ES-I3 (cell line): ENCODE data around the gene RRP8.

Experiments
- H3K36me3 ChIP-seq: 2 replicates; pipeline ENCODE4 v1.6.1; 2013; ENCODE audit warnings: mild to moderate bottlenecking, low read length, control low read depth, moderate library complexity; ENCODE audit not compliant: insufficient read depth
- H3K4me1 ChIP-seq: 2 replicates; pipeline ENCODE4 v1.6.1; 2013; ENCODE audit warnings: mild to moderate bottlenecking, control low read depth, low read length; ENCODE audit not compliant: insufficient read depth
- H3K9ac ChIP-seq: 2 replicates; pipeline ENCODE4 v1.6.1; 2013; ENCODE audit warnings: low read depth, mild to moderate bottlenecking, low read length, moderate library complexity
- H3K9me3 ChIP-seq: 2 replicates; pipeline ENCODE4 v1.6.1; 2013; ENCODE audit warnings: mild to moderate bottlenecking, low read length, moderate library complexity; ENCODE audit not compliant: control insufficient read depth, insufficient read depth

RRP8 gene

GRCh38 chr11:6583584-6583983, 19.8 kb downstream of the RRP8 start:
- Histone ChIP-seq H3K4me1 (no peaks in the 10 kb centered on the region), H3K36me3 (no peaks in the 10 kb centered on the region), H3K9ac (no peak overlapping the region), H3K9me3 (peaks cover 2% of the 10 kb centered on the region; the same call in 1 of the 2 replicates)

GRCh38 chr11:6579681-6580080, 23.7 kb downstream of the RRP8 start:
- Histone ChIP-seq H3K36me3 (no peaks in the 10 kb centered on the region), H3K9me3 (0 out of 2 replicates have a peak, but pooled peaks cover 2% of the 10 kb centered on the region), H3K9ac (no peak overlapping the region), H3K4me1 (no peaks in the 10 kb centered on the region)

GRCh38 chr11:6578134-6578533, 25.3 kb downstream of the RRP8 start:
- Histone ChIP-seq H3K4me1 (no peaks in the 10 kb centered on the region), H3K9me3 (0 out of 2 replicates have a peak, but pooled peaks cover 2% of the 10 kb centered on the region), H3K36me3 (no peaks in the 10 kb centered on the region), H3K9ac (no peak overlapping the region)

- no peaks in the 10 kb centered on the region for H3K9me3 ChIP-seq
- no peaks in the 10 kb centered on the region for H3K36me3 ChIP-seq
- no peak overlapping the region for H3K9ac ChIP-seq
- no peaks in the 10 kb centered on the region for H3K4me1 ChIP-seq
These were observed 26.7 kb downstream of the RRP8 start for GRCh38 chr11:6576471-6577373.

GRCh38 chr11:6574816-6575715, 28.4 kb downstream of the RRP8 start:
- H3K4me1 ChIP-seq: no peaks in the 10 kb centered on the region
- no peaks in the 10 kb centered on the region for H3K36me3 ChIP-seq
- no peaks in the 10 kb centered on the region; the same call in 1 of the 2 replicates for H3K9me3 ChIP-seq
- no peak overlapping the region for H3K9ac ChIP-seq

- peaks cover 4% of the 10 kb centered on the region; the same call in 1 of the 2 replicates for H3K4me1 ChIP-seq
- no peaks in the 10 kb centered on the region for H3K36me3 ChIP-seq
- no peak overlapping the region for H3K9ac ChIP-seq
- no peaks in the 10 kb centered on the region; the same call in 1 of the 2 replicates for H3K9me3 ChIP-seq
These were observed 31.2 kb downstream of the RRP8 start for GRCh38 chr11:6572215-6572614.

- H3K36me3 ChIP-seq: no peaks in the 10 kb centered on the region
- H3K9ac ChIP-seq: no peak overlapping the region
- peaks cover 4% of the 10 kb centered on the region; the same call in 1 of the 2 replicates for H3K4me1 ChIP-seq
These were observed 31.9 kb downstream of the RRP8 start for GRCh38 chr11:6571434-6572008.

GRCh38 chr11:6570691-6571427, 32.6 kb downstream of the RRP8 start:
- no peaks in the 10 kb centered on the region for H3K36me3 ChIP-seq
- peaks cover 4% of the 10 kb centered on the region; the same call in 1 of the 2 replicates for H3K4me1 ChIP-seq
- no peak overlapping the region for H3K9ac ChIP-seq
- no peaks in the 10 kb centered on the region; the same call in 1 of the 2 replicates for H3K9me3 ChIP-seq

More at GRCh38 chr11:6571434-6572008, 31.9 kb downstream of the RRP8 start:
- no peaks in the 10 kb centered on the region; the same call in 1 of the 2 replicates for H3K9me3 ChIP-seq

GRCh38 chr11:6569706-6570105, 33.7 kb downstream of the RRP8 start:
- Histone ChIP-seq H3K4me1 (peaks cover 8% of the 10 kb centered on the region), H3K36me3 (no peaks in the 10 kb centered on the region), H3K9me3 (no peaks in the 10 kb centered on the region; the same call in 1 of the 2 replicates), H3K9ac (no peak overlapping the region)

GRCh38 chr11:6568191-6568918, 35.1 kb downstream of the RRP8 start:
- no peak overlapping the region for H3K9ac ChIP-seq
- H3K9me3 ChIP-seq: no peaks in the 10 kb centered on the region; the same call in 1 of the 2 replicates
- peaks cover 10% of the 10 kb centered on the region for H3K4me1 ChIP-seq
- H3K36me3 ChIP-seq: no peaks in the 10 kb centered on the region

- Histone ChIP-seq H3K4me1 (peaks cover 18% of the 10 kb centered on the region), H3K36me3 (no peaks in the 10 kb centered on the region), H3K9ac (no peak overlapping the region), H3K9me3 (no peaks in the 10 kb centered on the region; the same call in 1 of the 2 replicates)
These were observed 36.1 kb downstream of the RRP8 start for GRCh38 chr11:6567371-6567745.

GRCh38 chr11:6566704-6567370, 36.6 kb downstream of the RRP8 start:
- H3K9me3 ChIP-seq: no peaks in the 10 kb centered on the region; the same call in 1 of the 2 replicates
- H3K36me3 ChIP-seq: no peaks in the 10 kb centered on the region
- no peak overlapping the region for H3K9ac ChIP-seq
- peaks cover 18% of the 10 kb centered on the region for H3K4me1 ChIP-seq
